Activated T-helper 1 cell treated with anti-CD3 and anti-CD28 coated beads, Interleukin-12 subunit alpha, Interleukin-12 subunit beta, Interleukin-2, Interleukin-4 antibody, amounts not matched to agents 30 ng/mL and 10 ng/mL and 1 ng/mL, durations not matched to agents 14 hours and 24 hours and 36 hours (primary cell): ENCODE results near the gene TEX10. TPM values are rescaled to one million over a fixed set of nuclear protein-coding genes. Genes with fewer than 3 reads are reported as not detected.

Experiments used
- DNase-seq: peaks from one replicate; pipeline ENCODE4 v3.0.0; 2021; ENCODE audit warnings: low spot score
- H3K27ac Mint-ChIP-seq: one replicate; pipeline ENCODE4 v1.8.0; 2021; ENCODE audit warnings: mild to moderate bottlenecking, mixed read lengths
- H3K27me3 Mint-ChIP-seq: one replicate; pipeline ENCODE4 v1.8.0; 2022; ENCODE audit warnings: mild to moderate bottlenecking, moderate library complexity, mixed read lengths; ENCODE audit not compliant: insufficient read depth
- H3K36me3 Mint-ChIP-seq: one replicate; pipeline ENCODE4 v1.8.0; 2021; ENCODE audit warnings: low read depth, mixed read lengths
- H3K4me1 Mint-ChIP-seq: one replicate; pipeline ENCODE4 v1.8.0; 2021; ENCODE audit warnings: low read depth, mixed read lengths
- H3K4me3 Mint-ChIP-seq: one replicate; pipeline ENCODE4 v1.8.0; 2021; ENCODE audit warnings: mild to moderate bottlenecking, moderate library complexity, mixed read lengths
- H3K9me3 Mint-ChIP-seq: one replicate; pipeline ENCODE4 v1.8.0; 2021; ENCODE audit warnings: mixed read lengths
- intact Hi-C: fragments of 100-400 bp; cut with micrococcal nuclease; formaldehyde crosslinking; loops from one replicate; pipeline ENCODE4 v1.15.1; 2024
- total RNA-seq: library from RNA; stranded (reverse); gene quantifications from 2 replicates; pipeline ENCODE4 v1.2.3, GENCODE V29; 2022

Gene TEX10
- total RNA-seq, 1 donor from 2014 or later = 30.4 TPM

- H3K36me3 Mint-ChIP-seq = no peaks in the 10 kb centered on the region
- H3K27ac Mint-ChIP-seq = no peak overlapping the region
- no peaks in the 10 kb centered on the region for H3K27me3 Mint-ChIP-seq
- intact Hi-C loops = no loop called here
- H3K4me3 Mint-ChIP-seq = no peak overlapping the region
- H3K4me1 Mint-ChIP-seq = no peaks in the 10 kb centered on the region
- peaks cover 9% of the 10 kb centered on the region for H3K9me3 Mint-ChIP-seq
- no peak for DNase-seq
Measured at GRCh38 chr9:100368672-100369071, 15.9 kb upstream of the TEX10 start.

GRCh38 chr9:100366121-100366520 is 13.4 kb upstream of the TEX10 start:
- H3K4me1 Mint-ChIP-seq = no peaks in the 10 kb centered on the region
- H3K27me3 Mint-ChIP-seq = no peaks in the 10 kb centered on the region
- H3K4me3 Mint-ChIP-seq = no peak overlapping the region
- no peak overlapping the region for H3K27ac Mint-ChIP-seq
- H3K36me3 Mint-ChIP-seq = no peaks in the 10 kb centered on the region
- intact Hi-C loops = no loop called here
- H3K9me3 Mint-ChIP-seq = peaks cover 16% of the 10 kb centered on the region
- DNase-seq = no peak

GRCh38 chr9:100364013-100364412 is 11.3 kb upstream of the TEX10 start:
- Mint-ChIP-seq H3K36me3 (no peaks in the 10 kb centered on the region), H3K4me3 (no peak overlapping the region), H3K27ac (no peak overlapping the region), H3K4me1 (no peaks in the 10 kb centered on the region), H3K9me3 (peaks cover 18% of the 10 kb centered on the region), H3K27me3 (no peaks in the 10 kb centered on the region)
- intact Hi-C loops = no loop called here
- no peak for DNase-seq

- peaks cover 9% of the 10 kb centered on the region for H3K4me1 Mint-ChIP-seq
- no peak for DNase-seq
- H3K36me3 Mint-ChIP-seq = peaks cover 5% of the 10 kb centered on the region
- no peak overlapping the region for H3K4me3 Mint-ChIP-seq
- peaks cover 21% of the 10 kb centered on the region for H3K9me3 Mint-ChIP-seq
- no peak overlapping the region for H3K27ac Mint-ChIP-seq
- intact Hi-C loops = loop anchor here (10.0 kb wide), 1 partner anchor 544 kb away; no protein-coding TSS in a partner anchor
- H3K27me3 Mint-ChIP-seq = no peaks in the 10 kb centered on the region
Measured at GRCh38 chr9:100359057-100359456, 6.3 kb upstream of the TEX10 start.

- Mint-ChIP-seq H3K4me1 (peaks cover 21% of the 10 kb centered on the region), H3K4me3 (no peak overlapping the region), H3K9me3 (peaks cover 22% of the 10 kb centered on the region), H3K36me3 (peaks cover 8% of the 10 kb centered on the region), H3K27me3 (no peaks in the 10 kb centered on the region), H3K27ac (no peak overlapping the region)
- intact Hi-C loops = loop anchor here (10.0 kb wide), 1 partner anchor 543 kb away; no protein-coding TSS in a partner anchor
- DNase-seq = no peak
Measured at GRCh38 chr9:100357501-100357900, 4.8 kb upstream of the TEX10 start.

GRCh38 chr9:100355561-100355960 is 2.8 kb upstream of the TEX10 start:
- H3K36me3 Mint-ChIP-seq = peaks cover 16% of the 10 kb centered on the region
- no peak overlapping the region for H3K4me3 Mint-ChIP-seq
- H3K4me1 Mint-ChIP-seq = peaks cover 37% of the 10 kb centered on the region
- no peaks in the 10 kb centered on the region for H3K27me3 Mint-ChIP-seq
- peaks cover 22% of the 10 kb centered on the region for H3K9me3 Mint-ChIP-seq
- intact Hi-C loops = loop anchor here (10.0 kb wide), 1 partner anchor 541 kb away; no protein-coding TSS in a partner anchor
- H3K27ac Mint-ChIP-seq = no peak overlapping the region
- no peak for DNase-seq

GRCh38 chr9:100354121-100354800 is 1.5 kb upstream of the TEX10 start:
- Mint-ChIP-seq H3K4me1 (peaks cover 50% of the 10 kb centered on the region), H3K27me3 (no peaks in the 10 kb centered on the region), H3K4me3 (peak overlapping the region; percentile 70), H3K9me3 (peaks cover 19% of the 10 kb centered on the region), H3K36me3 (peaks cover 21% of the 10 kb centered on the region), H3K27ac (peak overlapping the region; percentile 60)
- intact Hi-C loops = loop anchor here (5.0 to 10.0 kb wide), 3 partner anchors 118 to 1132 kb away; partner anchors contain the start of genes ALG2, SEC61B and TMEFF1
- no peak for DNase-seq

- Mint-ChIP-seq H3K36me3 (peaks cover 23% of the 10 kb centered on the region), H3K27ac (peak overlapping the region; percentile 75), H3K9me3 (peaks cover 17% of the 10 kb centered on the region), H3K4me3 (peak overlapping the region; percentile 91), H3K4me1 (peaks cover 49% of the 10 kb centered on the region), H3K27me3 (no peaks in the 10 kb centered on the region)
- intact Hi-C loops = loop anchor here (1.0 to 10.0 kb wide), 6 partner anchors 120 to 1181 kb away; partner anchors contain the start of genes ALG2, MRPL50, RNF20 and SEC61B
- DNase-seq = peak; percentile 18
Measured at GRCh38 chr9:100352201-100352726, 478 bp downstream of the TEX10 start.

GRCh38 chr9:100351508-100351907 is 1.2 kb downstream of the TEX10 start:
- no peak overlapping the region for H3K27ac Mint-ChIP-seq
- H3K27me3 Mint-ChIP-seq = no peaks in the 10 kb centered on the region
- H3K4me3 Mint-ChIP-seq = peak overlapping the region; percentile 91
- peaks cover 30% of the 10 kb centered on the region for H3K36me3 Mint-ChIP-seq
- no peak for DNase-seq
- intact Hi-C loops = loop anchor here (1.0 to 10.0 kb wide), 4 partner anchors 9 to 1129 kb away; partner anchors contain the start of genes ALG2, SEC61B and TMEFF1
- H3K4me1 Mint-ChIP-seq = peaks cover 49% of the 10 kb centered on the region
- H3K9me3 Mint-ChIP-seq = peaks cover 17% of the 10 kb centered on the region

- H3K27me3 Mint-ChIP-seq = no peaks in the 10 kb centered on the region
- intact Hi-C loops = loop anchor here (5.0 to 10.0 kb wide), 3 partner anchors 122 to 1128 kb away; partner anchors contain the start of genes ALG2, SEC61B and TMEFF1
- peaks cover 54% of the 10 kb centered on the region for H3K4me1 Mint-ChIP-seq
- peaks cover 34% of the 10 kb centered on the region for H3K36me3 Mint-ChIP-seq
- no peak for DNase-seq
- H3K9me3 Mint-ChIP-seq = peaks cover 17% of the 10 kb centered on the region
- peak overlapping the region; percentile 19 for H3K4me3 Mint-ChIP-seq
- H3K27ac Mint-ChIP-seq = no peak overlapping the region
Measured at GRCh38 chr9:100350188-100350587, 2.6 kb downstream of the TEX10 start.

GRCh38 chr9:100346836-100347235 is 5.9 kb downstream of the TEX10 start:
- Mint-ChIP-seq H3K36me3 (peaks cover 30% of the 10 kb centered on the region), H3K4me3 (no peak overlapping the region), H3K27ac (no peak overlapping the region), H3K9me3 (no peaks in the 10 kb centered on the region), H3K4me1 (peaks cover 43% of the 10 kb centered on the region), H3K27me3 (no peaks in the 10 kb centered on the region)
- DNase-seq = no peak
- intact Hi-C loops = no loop called here

- Mint-ChIP-seq H3K27ac (no peak overlapping the region), H3K4me3 (no peak overlapping the region), H3K36me3 (peaks cover 35% of the 10 kb centered on the region), H3K4me1 (peaks cover 19% of the 10 kb centered on the region), H3K27me3 (no peaks in the 10 kb centered on the region), H3K9me3 (no peaks in the 10 kb centered on the region)
- no peak for DNase-seq
- intact Hi-C loops = loop anchor here (1.0 kb wide), 1 partner anchor 9 kb away; no protein-coding TSS in a partner anchor
Measured at GRCh38 chr9:100341889-100342288, 10.9 kb downstream of the TEX10 start.

- Mint-ChIP-seq H3K4me3 (no peak overlapping the region), H3K4me1 (peaks cover 15% of the 10 kb centered on the region), H3K27ac (no peak overlapping the region), H3K27me3 (no peaks in the 10 kb centered on the region), H3K36me3 (peaks cover 28% of the 10 kb centered on the region), H3K9me3 (no peaks in the 10 kb centered on the region)
- intact Hi-C loops = no loop called here
- no peak for DNase-seq
Measured at GRCh38 chr9:100340224-100340623, 12.5 kb downstream of the TEX10 start.
